Body of pancreas (tissue), 4 donors: ENCODE data around the gene BRME1. TPM values are rescaled to one million over a fixed set of nuclear protein-coding genes. Genes with fewer than 3 reads are reported as not detected.

Experiments
- ATAC-seq: fragments of 150-250 bp; one replicate; pipeline ENCODE4 v1.9.1; 2016
- DNase-seq, 4 donors: peaks; one replicate each; pipeline ENCODE4 v3.0.0-alpha.2; 2019
- H3K27ac ChIP-seq, 4 donors: fragments of 200-600 bp; sonication (generic); 1 replicate in 3 of 4; 2 replicates in 1 of 4; pipeline versions ENCODE4 v1.5.1 to v1.6.1; 2016 to 2019; ENCODE audit warnings: mild to moderate bottlenecking in 1 of 4, mixed read lengths in 1 of 4, moderate library complexity in 1 of 4
- H3K27me3 ChIP-seq, 2 donors: fragments of 200-600 bp; sonication (generic); one replicate each; pipeline ENCODE4 v1.6.0; 2016; ENCODE audit warnings: mild to moderate bottlenecking in 1 of 2
- H3K36me3 ChIP-seq, 2 donors: fragments of 200-600 bp; sonication (generic); replicated peaks in 1 of 2; 2 replicates each; pipeline ENCODE4 v1.5.1; 2016; ENCODE audit warnings: low read depth in 2 of 2; ENCODE audit not compliant: insufficient read depth in 1 of 2
- H3K4me1 ChIP-seq: fragments of 200-600 bp; sonication (generic); one replicate; pipeline ENCODE4 v1.6.0; 2016
- H3K4me3 ChIP-seq, 2 donors: fragments of 200-600 bp; sonication (generic); 1 replicate in 1 of 2; 2 replicates in 1 of 2; pipeline ENCODE4 v1.5.1; 2016 to 2019
- H3K9me3 ChIP-seq, 3 donors: fragments of 200-600 bp; sonication (generic); 1 replicate in 2 of 3; 2 replicates in 1 of 3; pipeline ENCODE4 v1.5.1; 2016
- POLR2A ChIP-seq, 3 donors: fragments of 450-650 bp; IDR thresholded peaks; one replicate each; pipeline ENCODE4 v1.6.1; 2016; ENCODE audit warnings: antibody characterized with exemption in 3 of 3, mild to moderate bottlenecking in 2 of 3
- WGBS, 2 donors: methylation state at CpG; one replicate each; pipeline ENCODE4 v1.1.5; 2017; 5-methylcytosine and 5-hydroxymethylcytosine counted together
- intact Hi-C: fragments of 100-400 bp; cut with DNase I; formaldehyde crosslinking; loops from one replicate; pipeline ENCODE4 v1.15.1; 2023
- total RNA-seq, 2 donors: library from RNA; depleted of rRNA; stranded (reverse); fragments of >200 nt; gene quantifications; one replicate each; pipeline ENCODE4 v1.1.0, GENCODE V29; 2016
- TF ChIP-seq, protein P1 (sequence below), 7 experiments: fragments of 450-650 bp in 4 of 7; fragments of 200-600 bp in 3 of 7; sonication (generic) in 3 of 7; IDR thresholded peaks; one replicate each; pipeline ENCODE4 v1.5.1; 2016 to 2019; ENCODE audit warnings: antibody characterized with exemption in 7 of 7

Gene BRME1
- total RNA-seq, result 1 to 10 TPM; 3.0 to 4.9 TPM

DNA sequence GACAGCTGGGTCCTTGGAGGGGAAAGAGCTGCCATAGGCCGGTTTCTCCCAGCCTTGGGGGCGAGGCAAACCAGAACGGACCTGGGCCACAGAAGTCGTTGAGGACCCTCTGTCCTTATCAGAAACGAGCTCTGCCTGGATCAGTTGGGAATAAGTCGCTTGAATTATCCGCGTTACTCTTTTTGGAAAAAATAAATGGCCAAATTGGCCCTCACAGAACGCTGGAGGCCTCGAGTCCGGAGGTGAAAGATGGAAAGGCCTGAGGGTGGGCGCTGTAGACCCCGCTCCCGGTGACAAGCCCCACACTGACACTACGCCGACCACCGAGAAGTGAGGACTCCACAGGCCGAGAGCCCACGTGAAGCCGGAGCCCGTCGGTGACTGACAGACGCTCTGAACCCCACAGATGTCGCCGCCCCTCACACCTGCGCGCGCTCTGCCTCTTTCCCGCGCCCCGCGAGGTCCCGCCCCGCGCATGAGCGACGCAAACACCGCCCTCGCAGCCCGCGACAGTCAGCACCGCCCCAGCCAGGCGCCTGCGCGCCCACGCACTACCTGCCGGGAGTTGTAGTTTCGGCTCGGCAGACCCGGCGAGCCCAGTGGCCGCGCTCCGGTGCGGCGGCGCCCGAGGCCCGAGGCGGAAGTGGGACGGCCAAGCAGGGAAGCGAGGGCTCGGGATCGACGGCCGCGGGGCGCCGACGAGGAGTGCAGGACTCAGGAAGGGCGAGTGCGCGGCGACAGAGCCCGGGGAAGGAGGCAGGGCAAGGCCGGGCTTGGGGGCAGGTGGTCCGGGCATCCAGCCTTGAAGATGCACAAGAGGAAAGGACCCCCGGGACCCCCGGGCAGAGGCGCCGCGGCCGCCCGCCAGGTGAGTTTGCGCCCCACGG lies at the start of gene BRME1, which contains the start of gene CC2D1A:
Gene BRME1 (minus strand): TSS at position 484 of the 887 bp plus-strand sequence. CDS start 1,225 bp downstream, outside the sequence.
Gene CC2D1A (plus strand): TSS at position 568 of the 887 bp plus-strand sequence. CDS start 241 bp downstream, at position 809.
- no peaks in the 10 kb centered on the region for H3K36me3 ChIP-seq
- H3K9me3 ChIP-seq, result no peaks in the 10 kb centered on the region
- intact Hi-C loops, result no loop called here
- peak within 1 kb of the TSS; percentile 46 to 77 for H3K4me3 ChIP-seq
- DNase-seq, result peak; percentile 96 to 97 (median 97)
- 3 to 44% methylated on average over 5 to 63 of the region's 86 CpGs for WGBS, 2 donors
- peak in 2 of 3 donors; percentile 70 to 75 for TF ChIP-seq POLR2A (IDR thresholded peaks at IDR 0.05)
- TF ChIP-seq, protein P1, sequence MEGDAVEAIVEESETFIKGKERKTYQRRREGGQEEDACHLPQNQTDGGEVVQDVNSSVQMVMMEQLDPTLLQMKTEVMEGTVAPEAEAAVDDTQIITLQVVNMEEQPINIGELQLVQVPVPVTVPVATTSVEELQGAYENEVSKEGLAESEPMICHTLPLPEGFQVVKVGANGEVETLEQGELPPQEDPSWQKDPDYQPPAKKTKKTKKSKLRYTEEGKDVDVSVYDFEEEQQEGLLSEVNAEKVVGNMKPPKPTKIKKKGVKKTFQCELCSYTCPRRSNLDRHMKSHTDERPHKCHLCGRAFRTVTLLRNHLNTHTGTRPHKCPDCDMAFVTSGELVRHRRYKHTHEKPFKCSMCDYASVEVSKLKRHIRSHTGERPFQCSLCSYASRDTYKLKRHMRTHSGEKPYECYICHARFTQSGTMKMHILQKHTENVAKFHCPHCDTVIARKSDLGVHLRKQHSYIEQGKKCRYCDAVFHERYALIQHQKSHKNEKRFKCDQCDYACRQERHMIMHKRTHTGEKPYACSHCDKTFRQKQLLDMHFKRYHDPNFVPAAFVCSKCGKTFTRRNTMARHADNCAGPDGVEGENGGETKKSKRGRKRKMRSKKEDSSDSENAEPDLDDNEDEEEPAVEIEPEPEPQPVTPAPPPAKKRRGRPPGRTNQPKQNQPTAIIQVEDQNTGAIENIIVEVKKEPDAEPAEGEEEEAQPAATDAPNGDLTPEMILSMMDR (IDR thresholded peaks at IDR 0.05), result peak in 1 of 7 experiments; percentile 25
- peaks cover 39% of the 10 kb centered on the region for H3K4me1 ChIP-seq
- no peaks in the 10 kb centered on the region for H3K27me3 ChIP-seq
- peak; percentile 98 for ATAC-seq
- H3K27ac ChIP-seq, result peak within 1 kb of the TSS; percentile 63 to 90 (median 78)

- no peak for TF ChIP-seq POLR2A (IDR thresholded peaks at IDR 0.05)
- TF ChIP-seq, protein P1 (IDR thresholded peaks at IDR 0.05), result no peak
- Histone ChIP-seq H3K4me3 (no peak overlapping the region), H3K36me3 (peaks cover 6 to 9% of the 10 kb centered on the region in 2 donors), H3K27ac (no peak overlapping the region), H3K4me1 (peaks cover 11% of the 10 kb centered on the region), H3K27me3 (no peaks in the 10 kb centered on the region), H3K9me3 (no peaks in the 10 kb centered on the region)
- DNase-seq, result no peak
- intact Hi-C loops, result no loop called here
- no peak for ATAC-seq
- WGBS, 2 donors, result 90 to 94% methylated on average over 8 to 14 of the region's 15 CpGs
Measured at GRCh38 chr19:13954185-13954584, 48.3 kb upstream of the BRME1 start.

DNA sequence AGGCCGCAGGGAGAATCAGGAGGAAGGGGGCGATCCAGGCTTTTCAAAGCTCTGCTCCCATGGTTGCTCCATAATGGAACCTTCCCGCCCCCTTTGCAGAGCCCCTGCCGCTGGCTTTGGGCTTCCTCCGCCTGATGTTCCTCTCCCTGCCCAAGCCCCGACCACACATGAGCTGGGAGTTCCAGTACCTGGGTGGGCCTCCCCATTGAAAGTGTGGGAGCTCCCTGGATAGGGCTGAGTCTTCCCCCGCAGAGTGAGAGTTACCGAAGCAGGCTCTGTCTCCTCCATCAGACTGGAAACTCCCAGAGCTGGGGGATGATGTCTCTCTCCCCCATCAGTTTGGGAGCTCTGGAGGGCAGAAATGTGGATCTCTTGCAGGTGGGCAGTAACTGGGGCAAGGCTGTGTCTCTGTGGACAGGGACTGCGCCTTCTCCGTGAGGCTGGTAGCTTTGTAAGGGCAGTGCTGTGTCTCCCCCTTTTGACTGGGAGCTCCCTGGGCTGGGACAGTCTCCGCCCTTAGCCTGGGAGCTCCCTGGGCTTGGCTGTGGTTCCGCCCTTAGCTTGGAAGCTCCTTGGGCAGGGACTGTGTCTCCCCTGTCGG lies 47.1 kb upstream of the BRME1 start:
- peak overlapping the region in 2 of 4 donors; percentile 61 to 83 for H3K27ac ChIP-seq
- TF ChIP-seq POLR2A (IDR thresholded peaks at IDR 0.05), result no peak
- H3K4me1 ChIP-seq, result peaks cover 11% of the 10 kb centered on the region
- intact Hi-C loops, result no loop called here
- no peaks in the 10 kb centered on the region for H3K27me3 ChIP-seq
- 3 to 5% methylated on average over 7 to 13 of the region's 13 CpGs for WGBS, 2 donors
- H3K9me3 ChIP-seq, result no peaks in the 10 kb centered on the region
- DNase-seq (no peak), ATAC-seq (no peak)
- H3K36me3 ChIP-seq, result peaks cover 6 to 9% of the 10 kb centered on the region in 2 donors
- H3K4me3 ChIP-seq, result peak overlapping the region; percentile 51 to 76

DNA sequence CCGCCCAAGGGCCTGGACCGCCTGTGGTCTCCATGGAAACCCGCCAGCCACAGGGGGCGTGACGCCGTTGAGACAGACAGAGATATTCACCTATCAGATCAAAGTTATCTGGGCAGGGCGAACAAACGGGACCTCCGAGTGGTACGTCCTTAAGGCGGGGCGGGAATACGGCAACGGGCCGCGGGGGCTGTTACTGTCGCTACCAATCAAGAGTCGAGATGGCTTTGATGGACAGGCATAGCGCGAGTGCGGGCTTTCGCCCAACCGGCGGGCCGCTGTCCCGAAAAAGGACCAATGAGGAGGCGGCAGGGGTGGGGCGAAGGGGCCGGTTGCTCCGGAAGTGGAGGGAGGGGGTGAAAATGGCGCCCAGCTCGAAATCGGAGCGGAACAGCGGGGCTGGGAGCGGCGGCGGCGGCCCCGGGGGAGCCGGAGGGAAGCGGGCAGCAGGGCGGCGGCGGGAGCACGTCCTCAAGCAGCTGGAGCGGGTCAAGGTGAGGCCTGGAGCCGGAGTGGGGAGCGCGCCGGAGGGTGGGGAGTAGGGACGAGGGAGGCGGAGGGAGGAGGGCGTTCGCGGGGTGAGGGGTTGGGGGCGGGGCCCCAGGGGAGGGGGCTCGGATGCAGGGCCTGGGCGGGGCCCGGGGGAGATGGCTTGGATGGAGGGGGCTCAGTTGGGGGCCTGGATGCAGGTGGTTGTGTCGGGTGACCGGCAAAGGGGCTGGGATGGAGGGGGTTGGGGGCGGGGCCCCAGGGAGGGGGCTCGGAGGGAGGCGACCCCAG lies 46.4 kb upstream of the BRME1 start, which contains the start of gene DCAF15:
Gene DCAF15 (plus strand): TSS at position 356 of the 777 bp plus-strand sequence. CDS start 4 bp downstream, at position 360.
- TF ChIP-seq, protein P1 (IDR thresholded peaks at IDR 0.05), result no peak
- TF ChIP-seq POLR2A (IDR thresholded peaks at IDR 0.05), result peak in 2 of 3 donors; percentile 70 to 71
- Histone ChIP-seq H3K27me3 (no peaks in the 10 kb centered on the region), H3K27ac (peak within 1 kb of the TSS; percentile 44 to 83 (median 71)), H3K36me3 (peaks cover 6 to 9% of the 10 kb centered on the region in 2 donors), H3K4me1 (peaks cover 11% of the 10 kb centered on the region), H3K9me3 (no peaks in the 10 kb centered on the region), H3K4me3 (peak within 1 kb of the TSS; percentile 51 to 76)
- intact Hi-C loops, result no loop called here
- DNase-seq, result peak; percentile 99 to 100 (median 99)
- WGBS, 2 donors, result 0% methylated on average over 38 to 52 of the region's 65 CpGs
- ATAC-seq, result peak; percentile 100
